ENCODE data around the gene SHB. TPM values are rescaled to one million over a fixed set of nuclear protein-coding genes. Genes with fewer than 3 reads are reported as not detected.

The SHB gene
- total and polyA plus RNA-seq, 2 of the 8 experiments (the other 6 are each of a cell fraction or from before 2014, with no cell fraction given), result 4.1 to 12.6 TPM

DNA sequence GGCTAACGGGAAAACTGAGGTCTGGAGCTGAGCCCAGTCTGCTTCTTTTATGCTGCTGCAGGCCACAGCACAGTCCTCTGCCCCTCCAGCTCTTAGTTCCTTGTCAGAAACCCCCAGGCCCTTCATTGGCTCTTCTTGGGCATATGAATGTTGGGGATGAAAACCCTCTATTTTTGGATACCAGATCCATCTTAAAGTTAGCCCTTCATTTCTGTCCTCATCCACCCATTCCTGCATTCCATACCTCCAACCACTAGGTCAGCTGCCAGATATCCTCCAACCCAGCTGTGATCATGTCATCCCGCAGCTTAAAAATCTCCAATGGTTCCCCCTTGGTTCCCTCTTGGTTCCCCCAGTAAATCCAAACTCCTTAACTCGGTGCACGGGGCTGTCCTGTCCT, 163.3 kb downstream of the SHB start (continued):
- no peak for TF ChIP-seq YY1 (IDR thresholded peaks at IDR 0.05; ENCODE audit: low read depth, low read length)
- TF ChIP-seq SP4 (IDR thresholded peaks at IDR 0.05; ENCODE audit: low read length), result no peak
- no peak for TF ChIP-seq SUZ12 (IDR thresholded peaks at IDR 0.05; ENCODE audit: low read length)
- TF ChIP-seq SP2 (IDR thresholded peaks at IDR 0.05; ENCODE audit: low read length), result no peak
- TF ChIP-seq CBX5 (IDR thresholded peaks at IDR 0.05; ENCODE audit: low read depth, low read length), result no peak
- TF ChIP-seq EZH2 (IDR thresholded peaks at IDR 0.05; ENCODE audit: low read depth, low read length, severe bottlenecking), result no peak
- no peak for TF ChIP-seq RXRA (IDR thresholded peaks at IDR 0.05; ENCODE audit: insufficient read depth, low read depth, low read length)
